SK-N-SH treated with all-trans-retinoic acid at 6 μM for 48 hours (cell line): ENCODE results near the gene ZCCHC2.

ENCODE experiments used
- CREB5 ChIP-seq: fragments of 250-450 bp; sonication (Bioruptor Pico); IDR thresholded peaks from 2 replicates; pipeline ENCODE4 v1.5.1; 2020; ENCODE audit warnings: low read depth, mild to moderate bottlenecking, moderate library complexity
- CSDC2 ChIP-seq: fragments of 250-450 bp; sonication (Bioruptor Pico); IDR thresholded peaks from 2 replicates; pipeline ENCODE4 v1.5.0; 2020; ENCODE audit warnings: mild to moderate bottlenecking, moderate library complexity
- OSR1 ChIP-seq: fragments of 250-450 bp; sonication (Bioruptor Pico); IDR thresholded peaks from 2 replicates; pipeline ENCODE4 v1.8.0; 2022; ENCODE audit warnings: moderate library complexity, mild to moderate bottlenecking, inconsistent platforms
- PATZ1 ChIP-seq: fragments of 250-450 bp; sonication (Bioruptor Pico); IDR thresholded peaks from 2 replicates; pipeline ENCODE4 v1.8.0; 2020; ENCODE audit warnings: mild to moderate bottlenecking, moderate library complexity, borderline replicate concordance
- POU6F1 ChIP-seq: fragments of 250-450 bp; sonication (Bioruptor Pico); IDR thresholded peaks from 2 replicates; pipeline ENCODE4 v1.8.0; 2021; ENCODE audit warnings: low read depth, mild to moderate bottlenecking, moderate library complexity, borderline replicate concordance
- SNAI2 ChIP-seq: fragments of 250-450 bp; sonication (Bioruptor Pico); IDR thresholded peaks from 2 replicates; pipeline ENCODE4 v1.5.0; 2020; ENCODE audit warnings: mild to moderate bottlenecking, moderate library complexity
- TCF4 ChIP-seq: fragments of 250-450 bp; sonication (Bioruptor Pico); IDR thresholded peaks from 2 replicates; pipeline ENCODE4 v1.8.0; 2021; ENCODE audit warnings: mild to moderate bottlenecking, moderate library complexity, borderline replicate concordance

GRCh38 chr18:62569081-62569655, 46.3 kb downstream of the ZCCHC2 start:
- TF ChIP-seq SNAI2 (CRISPR knock-in tag) = no peak
- no peak for TF ChIP-seq CSDC2 (CRISPR knock-in tag)
- TF ChIP-seq PATZ1 (CRISPR knock-in tag) = no peak
- TF ChIP-seq OSR1 (CRISPR knock-in tag) = no peak
- TF ChIP-seq CREB5 = no peak
- TF ChIP-seq TCF4 (CRISPR knock-in tag) = no peak
- TF ChIP-seq POU6F1 (CRISPR knock-in tag) = no peak
